NCI-H187 treated with DMSO at 0.1 percent for 48 hours (cell line): Measurements from ENCODE around the gene CTDSP1.

Experiments
- DNase-seq: peaks from one replicate; lab custom pipeline; 2025; lab: John Stamatoyannopoulos, UW

Gene CTDSP1

GRCh38 chr2:218383892-218384519 lies 15.7 kb upstream of the CTDSP1 start:
- DNase-seq, result no peak

- no peak for DNase-seq
Measured at GRCh38 chr2:218384975-218385374, 14.7 kb upstream of the CTDSP1 start.

- DNase-seq, result no peak
Measured at GRCh38 chr2:218386505-218387368, 12.9 kb upstream of the CTDSP1 start.

GRCh38 chr2:218387369-218388194 lies 12.1 kb upstream of the CTDSP1 start:
- peak; percentile 33 for DNase-seq

GRCh38 chr2:218389333-218390150 lies 10.1 kb upstream of the CTDSP1 start:
- no peak for DNase-seq

GRCh38 chr2:218391202-218391601 lies 8.5 kb upstream of the CTDSP1 start:
- no peak for DNase-seq

GRCh38 chr2:218392459-218392858 lies 7.2 kb upstream of the CTDSP1 start:
- no peak for DNase-seq

GRCh38 chr2:218392891-218393462 lies 6.7 kb upstream of the CTDSP1 start:
- DNase-seq, result no peak

GRCh38 chr2:218393750-218394290 lies 5.8 kb upstream of the CTDSP1 start:
- DNase-seq, result no peak

GRCh38 chr2:218394298-218395089 lies 5.2 kb upstream of the CTDSP1 start:
- no peak for DNase-seq

GRCh38 chr2:218395090-218395444 lies 4.6 kb upstream of the CTDSP1 start:
- no peak for DNase-seq

- no peak for DNase-seq
Measured at GRCh38 chr2:218395456-218395825, 4.2 kb upstream of the CTDSP1 start.

GRCh38 chr2:218395826-218396687 lies 3.6 kb upstream of the CTDSP1 start:
- DNase-seq, result peak; percentile 42

GRCh38 chr2:218396688-218397462 lies 2.8 kb upstream of the CTDSP1 start:
- DNase-seq, result peak; percentile 18

GRCh38 chr2:218397463-218397819 lies 2.2 kb upstream of the CTDSP1 start:
- DNase-seq, result no peak

- DNase-seq, result peak; percentile 2
Measured at GRCh38 chr2:218397820-218398436, 1.7 kb upstream of the CTDSP1 start.

- DNase-seq, result no peak
Measured at GRCh38 chr2:218398437-218399390, 954 bp upstream of the CTDSP1 start.
